Measurements from ENCODE around the gene DEFB118. TPM values are rescaled to one million over a fixed set of nuclear protein-coding genes. Genes with fewer than 3 reads are reported as not detected.

Gene DEFB118
- total and polyA plus RNA-seq, 2 experiments from 2014 or later: not detected

DNA sequence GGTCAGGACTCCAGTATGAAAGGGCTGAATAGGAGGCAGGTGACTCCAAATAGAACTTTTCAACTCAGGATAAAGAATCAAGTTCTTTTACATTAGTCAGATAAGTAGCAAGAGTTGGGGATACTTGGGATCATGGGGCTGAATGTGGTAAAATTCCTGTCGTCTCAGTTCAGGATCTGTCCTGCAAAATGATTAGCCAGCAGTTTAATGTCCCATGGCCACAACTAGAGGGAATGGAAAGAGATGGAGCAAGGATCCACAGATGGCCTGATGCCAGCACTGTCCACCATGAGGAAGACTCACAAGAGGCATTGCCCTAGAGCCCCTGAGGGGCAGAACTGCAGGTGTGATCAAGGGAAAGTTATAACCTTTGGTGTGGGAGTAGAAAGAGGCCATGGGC is 35.5 kb downstream of the DEFB118 start:
- no peak overlapping the region for H3K4me3 ChIP-seq
- TF ChIP-seq, protein P1, sequence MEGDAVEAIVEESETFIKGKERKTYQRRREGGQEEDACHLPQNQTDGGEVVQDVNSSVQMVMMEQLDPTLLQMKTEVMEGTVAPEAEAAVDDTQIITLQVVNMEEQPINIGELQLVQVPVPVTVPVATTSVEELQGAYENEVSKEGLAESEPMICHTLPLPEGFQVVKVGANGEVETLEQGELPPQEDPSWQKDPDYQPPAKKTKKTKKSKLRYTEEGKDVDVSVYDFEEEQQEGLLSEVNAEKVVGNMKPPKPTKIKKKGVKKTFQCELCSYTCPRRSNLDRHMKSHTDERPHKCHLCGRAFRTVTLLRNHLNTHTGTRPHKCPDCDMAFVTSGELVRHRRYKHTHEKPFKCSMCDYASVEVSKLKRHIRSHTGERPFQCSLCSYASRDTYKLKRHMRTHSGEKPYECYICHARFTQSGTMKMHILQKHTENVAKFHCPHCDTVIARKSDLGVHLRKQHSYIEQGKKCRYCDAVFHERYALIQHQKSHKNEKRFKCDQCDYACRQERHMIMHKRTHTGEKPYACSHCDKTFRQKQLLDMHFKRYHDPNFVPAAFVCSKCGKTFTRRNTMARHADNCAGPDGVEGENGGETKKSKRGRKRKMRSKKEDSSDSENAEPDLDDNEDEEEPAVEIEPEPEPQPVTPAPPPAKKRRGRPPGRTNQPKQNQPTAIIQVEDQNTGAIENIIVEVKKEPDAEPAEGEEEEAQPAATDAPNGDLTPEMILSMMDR (IDR thresholded peaks at IDR 0.05; ENCODE audit: low read depth, low read length): no peak
- no peak for DNase-seq (ENCODE audit: low read depth in 1 of 2, low spot score in 1 of 2)
- no peaks in the 10 kb centered on the region for H3K4me1 ChIP-seq (ENCODE audit: low read depth)
- no peaks in the 10 kb centered on the region for H3K9me3 ChIP-seq (ENCODE audit: low read depth)
- no peaks in the 10 kb centered on the region for H3K27me3 ChIP-seq
- H3K36me3 ChIP-seq: no peaks in the 10 kb centered on the region
- no peak overlapping the region for H3K27ac ChIP-seq

GRCh38 chr20:31406115-31406514 is 37.7 kb downstream of the DEFB118 start, which contains the start of gene DEFB121:
Gene DEFB121, minus strand, starts transcription at chr20:31406215. Its CDS starts 63 bp downstream, at chr20:31406152.
- Histone ChIP-seq H3K27ac (no peak within 1 kb of the TSS), H3K4me1 (ENCODE audit: low read depth) (no peaks in the 10 kb centered on the region), H3K9me3 (ENCODE audit: low read depth) (no peaks in the 10 kb centered on the region), H3K27me3 (no peaks in the 10 kb centered on the region), H3K36me3 (no peaks in the 10 kb centered on the region), H3K4me3 (no peak within 1 kb of the TSS)
- DNase-seq (ENCODE audit: low read depth in 1 of 2, low spot score in 1 of 2): no peak
- TF ChIP-seq, protein P1 (IDR thresholded peaks at IDR 0.05; ENCODE audit: low read depth, low read length): no peak

- no peak overlapping the region for H3K4me3 ChIP-seq
- TF ChIP-seq, protein P1 (IDR thresholded peaks at IDR 0.05; ENCODE audit: low read depth, low read length): no peak
- H3K9me3 ChIP-seq (ENCODE audit: low read depth): no peaks in the 10 kb centered on the region
- DNase-seq (ENCODE audit: low read depth in 1 of 2, low spot score in 1 of 2): no peak
- H3K4me1 ChIP-seq (ENCODE audit: low read depth): no peaks in the 10 kb centered on the region
- no peak overlapping the region for H3K27ac ChIP-seq
- no peaks in the 10 kb centered on the region for H3K27me3 ChIP-seq
- no peaks in the 10 kb centered on the region for H3K36me3 ChIP-seq
Measured at GRCh38 chr20:31410011-31410410, 41.6 kb downstream of the DEFB118 start.

GRCh38 chr20:31414381-31414780 is 46.0 kb downstream of the DEFB118 start:
- TF ChIP-seq, protein P1 (IDR thresholded peaks at IDR 0.05; ENCODE audit: low read depth, low read length): no peak

GRCh38 chr20:31415653-31416052 is 47.3 kb downstream of the DEFB118 start:
- Histone ChIP-seq H3K36me3 (no peaks in the 10 kb centered on the region), H3K27me3 (no peaks in the 10 kb centered on the region), H3K27ac (no peak overlapping the region), H3K4me1 (ENCODE audit: low read depth) (no peaks in the 10 kb centered on the region), H3K9me3 (ENCODE audit: low read depth) (no peaks in the 10 kb centered on the region), H3K4me3 (no peak overlapping the region)
- TF ChIP-seq, protein P1 (IDR thresholded peaks at IDR 0.05; ENCODE audit: low read depth, low read length): no peak
- no peak for DNase-seq (ENCODE audit: low read depth in 1 of 2, low spot score in 1 of 2)

More at GRCh38 chr20:31414381-31414780, 46.0 kb downstream of the DEFB118 start:
- H3K27me3 ChIP-seq: no peaks in the 10 kb centered on the region
- no peak overlapping the region for H3K4me3 ChIP-seq
- DNase-seq (ENCODE audit: low read depth in 1 of 2, low spot score in 1 of 2): no peak
- no peaks in the 10 kb centered on the region for H3K4me1 ChIP-seq (ENCODE audit: low read depth)
- no peak overlapping the region for H3K27ac ChIP-seq
- no peaks in the 10 kb centered on the region for H3K36me3 ChIP-seq
- no peaks in the 10 kb centered on the region for H3K9me3 ChIP-seq (ENCODE audit: low read depth)

DNA sequence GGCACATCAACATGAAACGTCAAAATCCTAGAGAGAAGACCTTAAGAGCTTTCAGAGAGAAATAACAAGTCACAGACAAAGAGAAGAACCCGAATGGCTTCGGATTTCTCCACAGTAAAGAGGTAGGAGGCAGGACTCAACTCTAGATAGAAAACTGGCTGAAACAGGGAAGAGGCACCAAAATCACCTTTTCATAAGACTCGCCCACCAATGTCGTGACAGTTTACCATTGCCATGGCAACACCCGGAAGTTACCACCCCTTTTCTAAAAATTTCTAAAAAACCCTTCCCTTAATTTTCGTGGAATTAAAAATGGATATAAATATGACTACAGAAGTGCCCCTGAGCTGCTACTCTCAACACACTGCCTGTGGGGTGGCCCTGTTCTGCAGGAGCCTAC is 49.9 kb downstream of the DEFB118 start:
- no peak overlapping the region for H3K4me3 ChIP-seq
- TF ChIP-seq, protein P1 (IDR thresholded peaks at IDR 0.05; ENCODE audit: low read depth, low read length): no peak

More for the DNA sequence above, 49.9 kb downstream of the DEFB118 start:
- Histone ChIP-seq H3K9me3 (ENCODE audit: low read depth) (no peaks in the 10 kb centered on the region), H3K4me1 (ENCODE audit: low read depth) (no peaks in the 10 kb centered on the region), H3K36me3 (no peaks in the 10 kb centered on the region), H3K27me3 (no peaks in the 10 kb centered on the region), H3K27ac (no peak overlapping the region)
- DNase-seq (ENCODE audit: low read depth in 1 of 2, low spot score in 1 of 2): no peak
